Measurements from ENCODE around the gene APOB.

Gene APOB

GRCh38 chr2:21013043-21013816 lies 30.6 kb downstream of the APOB start:
- Histone ChIP-seq H3K9ac (no peak overlapping the region), H3K27ac (no peak overlapping the region), H3K9me3 (replicated peaks in 1 of 11) (no peaks in the 10 kb centered on the region), H3K4me1 (no peaks in the 10 kb centered on the region), H3K4me3 (no peak overlapping the region), H3K36me3 (no peaks in the 10 kb centered on the region), H4K20me1 (no peaks in the 10 kb centered on the region), H3K27me3 (no peaks in the 10 kb centered on the region), H3K4me2 (no peak overlapping the region)
- TF ChIP-seq Cebpa-rat (IDR thresholded peaks at IDR 0.05), result no peak

GRCh38 chr2:21012557-21012937 lies 31.3 kb downstream of the APOB start:
- Histone ChIP-seq H3K4me3 (no peak overlapping the region), H3K36me3 (no peaks in the 10 kb centered on the region), H3K27me3 (no peaks in the 10 kb centered on the region), H3K4me1 (no peaks in the 10 kb centered on the region), H3K27ac (no peak overlapping the region), H4K20me1 (no peaks in the 10 kb centered on the region), H3K4me2 (no peak overlapping the region), H3K9ac (no peak overlapping the region), H3K9me3 (replicated peaks in 1 of 11) (no peaks in the 10 kb centered on the region)
- no peak for TF ChIP-seq Cebpa-rat (IDR thresholded peaks at IDR 0.05)

- H3K36me3 ChIP-seq, result no peaks in the 10 kb centered on the region
- no peak for TF ChIP-seq Cebpa-rat (IDR thresholded peaks at IDR 0.05)
- H3K27ac ChIP-seq, result no peak overlapping the region
- H3K4me2 ChIP-seq, result no peak overlapping the region
- H4K20me1 ChIP-seq, result no peaks in the 10 kb centered on the region
- no peaks in the 10 kb centered on the region for H3K27me3 ChIP-seq
- no peak overlapping the region for H3K9ac ChIP-seq
- H3K4me1 ChIP-seq, result no peaks in the 10 kb centered on the region
- H3K9me3 ChIP-seq (replicated peaks in 1 of 11), result no peaks in the 10 kb centered on the region
- H3K4me3 ChIP-seq, result no peak overlapping the region
Observed at GRCh38 chr2:21011876-21012556, 31.9 kb downstream of the APOB start.

GRCh38 chr2:21011453-21011852 lies 32.4 kb downstream of the APOB start:
- Histone ChIP-seq H3K4me3 (no peak overlapping the region), H3K9ac (no peak overlapping the region), H4K20me1 (no peaks in the 10 kb centered on the region), H3K27ac (no peak overlapping the region), H3K36me3 (no peaks in the 10 kb centered on the region), H3K4me1 (no peaks in the 10 kb centered on the region), H3K9me3 (replicated peaks in 1 of 11) (no peaks in the 10 kb centered on the region), H3K4me2 (no peak overlapping the region), H3K27me3 (no peaks in the 10 kb centered on the region)
- no peak for TF ChIP-seq Cebpa-rat (IDR thresholded peaks at IDR 0.05)

- H4K20me1 ChIP-seq, result no peaks in the 10 kb centered on the region
- no peaks in the 10 kb centered on the region for H3K27me3 ChIP-seq
- H3K9ac ChIP-seq, result no peak overlapping the region
- TF ChIP-seq Cebpa-rat (IDR thresholded peaks at IDR 0.05), result no peak
- no peak overlapping the region for H3K4me2 ChIP-seq
- H3K4me3 ChIP-seq, result no peak overlapping the region
- H3K36me3 ChIP-seq, result no peaks in the 10 kb centered on the region
- H3K9me3 ChIP-seq (replicated peaks in 1 of 11), result no peaks in the 10 kb centered on the region
- no peak overlapping the region for H3K27ac ChIP-seq
- H3K4me1 ChIP-seq, result no peaks in the 10 kb centered on the region
Observed at GRCh38 chr2:21010813-21011439, 32.9 kb downstream of the APOB start.

- Histone ChIP-seq H3K9ac (no peak overlapping the region), H3K4me1 (no peaks in the 10 kb centered on the region), H4K20me1 (no peaks in the 10 kb centered on the region), H3K4me3 (no peak overlapping the region), H3K27me3 (no peaks in the 10 kb centered on the region), H3K36me3 (no peaks in the 10 kb centered on the region), H3K4me2 (no peak overlapping the region), H3K9me3 (replicated peaks in 1 of 11) (no peaks in the 10 kb centered on the region), H3K27ac (no peak overlapping the region)
- no peak for TF ChIP-seq Cebpa-rat (IDR thresholded peaks at IDR 0.05)
Observed at GRCh38 chr2:21009662-21010225, 34.1 kb downstream of the APOB start.

GRCh38 chr2:21008790-21009661 lies 34.8 kb downstream of the APOB start:
- no peak for TF ChIP-seq Cebpa-rat (IDR thresholded peaks at IDR 0.05)
- Histone ChIP-seq H4K20me1 (no peaks in the 10 kb centered on the region), H3K4me1 (no peaks in the 10 kb centered on the region), H3K4me3 (no peak overlapping the region), H3K27ac (no peak overlapping the region), H3K9ac (no peak overlapping the region), H3K9me3 (replicated peaks in 1 of 11) (no peaks in the 10 kb centered on the region), H3K27me3 (no peaks in the 10 kb centered on the region), H3K4me2 (no peak overlapping the region), H3K36me3 (no peaks in the 10 kb centered on the region)

- H4K20me1 ChIP-seq, result no peaks in the 10 kb centered on the region
- no peaks in the 10 kb centered on the region for H3K9me3 ChIP-seq (replicated peaks in 1 of 11)
- H3K36me3 ChIP-seq, result no peaks in the 10 kb centered on the region
- H3K4me3 ChIP-seq, result no peak overlapping the region
- H3K9ac ChIP-seq, result no peak overlapping the region
- no peak overlapping the region for H3K4me2 ChIP-seq
- TF ChIP-seq Cebpa-rat (IDR thresholded peaks at IDR 0.05), result no peak
- no peak overlapping the region for H3K27ac ChIP-seq
- H3K4me1 ChIP-seq, result no peaks in the 10 kb centered on the region
- H3K27me3 ChIP-seq, result no peaks in the 10 kb centered on the region
Observed at GRCh38 chr2:21008014-21008789, 35.7 kb downstream of the APOB start.

Measured in BLaER1 treated with 17β-estradiol and CSF1 and Interleukin-3, amounts not matched to agents 10 nM and 100 nM (cell line).